KMS-11 (cell line): ENCODE results near the gene MSANTD3.

Experiments used
- H2AFZ ChIP-seq: fragments of 200-600 bp; sonication (generic); 2 replicates; pipeline ENCODE4 v1.6.1; 2016; ENCODE audit warnings: antibody characterized with exemption, mixed run types, low read depth
- H3K27ac ChIP-seq: fragments of 200-600 bp; sonication (generic); 2 replicates; pipeline ENCODE4 v1.6.1; 2016; ENCODE audit warnings: mild to moderate bottlenecking, mixed run types
- H3K27me3 ChIP-seq: fragments of 200-600 bp; sonication (generic); 2 replicates; pipeline ENCODE4 v1.6.1; 2017; ENCODE audit warnings: mild to moderate bottlenecking, low read depth, mixed run types, moderate library complexity; ENCODE audit not compliant: insufficient read depth
- H3K36me3 ChIP-seq: fragments of 200-600 bp; sonication (generic); 2 replicates; pipeline ENCODE4 v1.6.1; 2017; ENCODE audit warnings: mild to moderate bottlenecking, mixed run types; ENCODE audit not compliant: insufficient read depth
- H3K4me1 ChIP-seq: fragments of 200-600 bp; sonication (generic); 2 replicates; pipeline ENCODE4 v1.6.1; 2016; ENCODE audit warnings: mild to moderate bottlenecking, low read depth, mixed run types; ENCODE audit not compliant: poor library complexity, severe bottlenecking
- H3K4me2 ChIP-seq: fragments of 200-600 bp; sonication (generic); 2 replicates; pipeline ENCODE4 v1.7.0; 2016; ENCODE audit warnings: mild to moderate bottlenecking, mixed run types
- H3K4me3 ChIP-seq: fragments of 200-600 bp; sonication (generic); IDR thresholded peaks from 2 replicates; pipeline ENCODE4 v1.6.1; 2017; ENCODE audit warnings: low read depth, low read length, mixed read lengths; ENCODE audit not compliant: insufficient read depth
- H3K79me2 ChIP-seq: fragments of 200-600 bp; sonication (generic); 2 replicates; pipeline ENCODE4 v1.6.1; 2016; ENCODE audit warnings: low read depth, mixed run types; ENCODE audit not compliant: insufficient read depth
- H3K9ac ChIP-seq: fragments of 200-600 bp; sonication (generic); 2 replicates; pipeline ENCODE4 v1.6.1; 2016; ENCODE audit warnings: mild to moderate bottlenecking, mixed run types
- H4K20me1 ChIP-seq: fragments of 200-600 bp; sonication (generic); 2 replicates; pipeline ENCODE4 v1.6.1; 2016; ENCODE audit warnings: mild to moderate bottlenecking, mixed run types; ENCODE audit not compliant: insufficient read depth
- CTCF ChIP-seq: fragments of 200-600 bp; sonication (generic); conservative IDR thresholded peaks from 2 replicates; pipeline ENCODE4 v1.6.1; 2017; ENCODE audit warnings: low read depth, mild to moderate bottlenecking, antibody characterized with exemption, low read length, moderate library complexity, mixed read lengths

The MSANTD3 gene

GRCh38 chr9:100466829-100467221 is 39.9 kb downstream of the MSANTD3 start:
- no peak overlapping the region for H3K4me3 ChIP-seq
- no peak for TF ChIP-seq CTCF
- H3K4me2 ChIP-seq: no peak overlapping the region
- no peaks in the 10 kb centered on the region for H3K27me3 ChIP-seq
- no peaks in the 10 kb centered on the region for H3K4me1 ChIP-seq
- H3K9ac ChIP-seq: no peak overlapping the region
- no peak overlapping the region for H3K27ac ChIP-seq
- no peaks in the 10 kb centered on the region for H3K79me2 ChIP-seq
- H2AFZ ChIP-seq: no peak overlapping the region
- H4K20me1 ChIP-seq: no peaks in the 10 kb centered on the region
- H3K36me3 ChIP-seq: no peaks in the 10 kb centered on the region

- H3K36me3 ChIP-seq: no peaks in the 10 kb centered on the region
- H3K9ac ChIP-seq: no peak overlapping the region
- H2AFZ ChIP-seq: no peak overlapping the region
- peaks cover 6% of the 10 kb centered on the region for H3K4me1 ChIP-seq
- H3K4me2 ChIP-seq: no peak overlapping the region
- no peaks in the 10 kb centered on the region for H3K79me2 ChIP-seq
- TF ChIP-seq CTCF: no peak
- H3K27ac ChIP-seq: no peak overlapping the region
- no peak overlapping the region for H3K4me3 ChIP-seq
- H4K20me1 ChIP-seq: no peaks in the 10 kb centered on the region
- no peaks in the 10 kb centered on the region for H3K27me3 ChIP-seq
Measured at GRCh38 chr9:100468041-100468440, 41.1 kb downstream of the MSANTD3 start.

GRCh38 chr9:100472268-100472667 is 45.3 kb downstream of the MSANTD3 start:
- Histone ChIP-seq H4K20me1 (no peaks in the 10 kb centered on the region), H3K27me3 (no peaks in the 10 kb centered on the region), H3K79me2 (no peaks in the 10 kb centered on the region; the same call in 1 of the 2 replicates), H3K36me3 (no peaks in the 10 kb centered on the region), H3K4me3 (no peak overlapping the region), H3K9ac (no peak overlapping the region), H3K27ac (no peak overlapping the region), H3K4me1 (peaks cover 6% of the 10 kb centered on the region), H2AFZ (peak overlapping the region; percentile 94; the same call in 1 of the 2 replicates), H3K4me2 (peak overlapping the region; percentile 73)
- TF ChIP-seq CTCF: no peak

GRCh38 chr9:100472788-100473275 is 45.9 kb downstream of the MSANTD3 start, which contains the start of gene TMEFF1:
TMEFF1 (plus strand) TSS chr9:100473149; CDS start chr9:100473545, 396 bp downstream.
- Histone ChIP-seq H4K20me1 (no peaks in the 10 kb centered on the region), H3K9ac (peak within 1 kb of the TSS; percentile 45; the same call in 1 of the 2 replicates), H3K27ac (no peak within 1 kb of the TSS), H2AFZ (peak within 1 kb of the TSS; percentile 94), H3K79me2 (no peaks in the 10 kb centered on the region; the same call in 1 of the 2 replicates), H3K4me3 (no peak within 1 kb of the TSS), H3K4me2 (peak within 1 kb of the TSS; percentile 73), H3K36me3 (no peaks in the 10 kb centered on the region), H3K27me3 (no peaks in the 10 kb centered on the region), H3K4me1 (peaks cover 6% of the 10 kb centered on the region)
- 0 out of 2 replicates have a peak, but pooled peaks have one; percentile 14 for TF ChIP-seq CTCF
